HL-60 (cell line): ENCODE data around the gene ASCC3.

Source experiments
- DNase-seq, 2 experiments: peaks; one replicate each; pipeline ENCODE4 v3.0.0-alpha.2; 2010 to 2020; ENCODE audit warnings: low read depth in 1 of 2, low spot score in 1 of 2
- H3K27ac ChIP-seq: fragments of 250-450 bp; sonication (Bioruptor Pico); replicated peaks from 2 replicates; pipeline ENCODE4 v1.5.1; 2020; ENCODE audit warnings: mild to moderate bottlenecking, moderate library complexity
- H3K27me3 ChIP-seq: fragments of 250-450 bp; sonication (Bioruptor Pico); 2 replicates; pipeline ENCODE4 v1.5.1; 2021; ENCODE audit warnings: mild to moderate bottlenecking, moderate library complexity; ENCODE audit not compliant: insufficient read depth, poor library complexity, severe bottlenecking
- H3K4me3 ChIP-seq: replicated peaks from 2 replicates; pipeline ENCODE4 v1.5.1; 2011; ENCODE audit warnings: mild to moderate bottlenecking, control low read depth, low read length; ENCODE audit not compliant: insufficient read depth
- CTCF ChIP-seq: IDR thresholded peaks from one replicate; pipeline ENCODE4 v1.5.1; 2011; ENCODE audit warnings: low read length, control low read depth, inconsistent platforms; ENCODE audit not compliant: insufficient read depth
- GABPA ChIP-seq: IDR thresholded peaks from 2 replicates; pipeline ENCODE4 v1.6.1; 2012; ENCODE audit warnings: low read depth
- POLR2AphosphoS5 ChIP-seq: IDR thresholded peaks from 2 replicates; pipeline ENCODE4 v1.6.1; 2012; ENCODE audit warnings: low read depth
- SPI1 ChIP-seq: IDR thresholded peaks from 2 replicates; pipeline ENCODE4 v1.6.1; 2012; ENCODE audit warnings: low read depth, mild to moderate bottlenecking, borderline replicate concordance
- TF ChIP-seq, protein P1 (sequence below): IDR thresholded peaks from 2 replicates; pipeline ENCODE4 v1.6.1; 2012; ENCODE audit warnings: low read depth; ENCODE audit not compliant: insufficient replicate concordance

ASCC3 gene

DNA sequence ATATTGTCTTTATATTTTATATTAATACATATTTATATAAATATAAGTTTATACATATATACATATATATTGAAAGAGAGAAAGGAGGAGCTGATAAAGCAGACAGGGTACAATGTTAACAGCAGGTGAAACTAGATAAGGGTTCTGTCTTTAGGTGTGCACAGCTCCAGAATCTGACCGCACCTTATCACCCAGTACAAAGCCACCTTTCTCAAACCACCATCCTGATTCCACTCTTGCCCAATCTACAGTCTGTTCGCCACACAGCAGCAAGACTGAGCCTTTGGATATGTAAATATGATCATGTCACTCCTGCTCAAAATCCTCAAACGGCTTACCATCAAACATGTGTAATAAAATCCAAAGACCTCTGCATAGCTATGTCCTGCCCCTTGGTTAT is 34.7 kb upstream of the ASCC3 start:
- Histone ChIP-seq H3K27me3 (no peaks in the 10 kb centered on the region), H3K27ac (no peak overlapping the region), H3K4me3 (no peak overlapping the region)
- TF ChIP-seq SPI1 (no peak), CTCF (no peak)
- TF ChIP-seq, protein P1, sequence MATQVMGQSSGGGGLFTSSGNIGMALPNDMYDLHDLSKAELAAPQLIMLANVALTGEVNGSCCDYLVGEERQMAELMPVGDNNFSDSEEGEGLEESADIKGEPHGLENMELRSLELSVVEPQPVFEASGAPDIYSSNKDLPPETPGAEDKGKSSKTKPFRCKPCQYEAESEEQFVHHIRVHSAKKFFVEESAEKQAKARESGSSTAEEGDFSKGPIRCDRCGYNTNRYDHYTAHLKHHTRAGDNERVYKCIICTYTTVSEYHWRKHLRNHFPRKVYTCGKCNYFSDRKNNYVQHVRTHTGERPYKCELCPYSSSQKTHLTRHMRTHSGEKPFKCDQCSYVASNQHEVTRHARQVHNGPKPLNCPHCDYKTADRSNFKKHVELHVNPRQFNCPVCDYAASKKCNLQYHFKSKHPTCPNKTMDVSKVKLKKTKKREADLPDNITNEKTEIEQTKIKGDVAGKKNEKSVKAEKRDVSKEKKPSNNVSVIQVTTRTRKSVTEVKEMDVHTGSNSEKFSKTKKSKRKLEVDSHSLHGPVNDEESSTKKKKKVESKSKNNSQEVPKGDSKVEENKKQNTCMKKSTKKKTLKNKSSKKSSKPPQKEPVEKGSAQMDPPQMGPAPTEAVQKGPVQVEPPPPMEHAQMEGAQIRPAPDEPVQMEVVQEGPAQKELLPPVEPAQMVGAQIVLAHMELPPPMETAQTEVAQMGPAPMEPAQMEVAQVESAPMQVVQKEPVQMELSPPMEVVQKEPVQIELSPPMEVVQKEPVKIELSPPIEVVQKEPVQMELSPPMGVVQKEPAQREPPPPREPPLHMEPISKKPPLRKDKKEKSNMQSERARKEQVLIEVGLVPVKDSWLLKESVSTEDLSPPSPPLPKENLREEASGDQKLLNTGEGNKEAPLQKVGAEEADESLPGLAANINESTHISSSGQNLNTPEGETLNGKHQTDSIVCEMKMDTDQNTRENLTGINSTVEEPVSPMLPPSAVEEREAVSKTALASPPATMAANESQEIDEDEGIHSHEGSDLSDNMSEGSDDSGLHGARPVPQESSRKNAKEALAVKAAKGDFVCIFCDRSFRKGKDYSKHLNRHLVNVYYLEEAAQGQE: no peak
- no peak for DNase-seq

GRCh38 chr6:100913400-100914276 is 32.5 kb upstream of the ASCC3 start:
- no peaks in the 10 kb centered on the region for H3K27me3 ChIP-seq
- no peak for DNase-seq
- H3K27ac ChIP-seq: no peak overlapping the region
- TF ChIP-seq GABPA (no peak), CTCF (no peak), POLR2AphosphoS5 (no peak), SPI1 (no peak)
- TF ChIP-seq, protein P1: no peak
- H3K4me3 ChIP-seq: no peak overlapping the region

- Histone ChIP-seq H3K27ac (no peak overlapping the region), H3K4me3 (no peak overlapping the region), H3K27me3 (no peaks in the 10 kb centered on the region)
- TF ChIP-seq, protein P1: no peak
- TF ChIP-seq CTCF (no peak), SPI1 (no peak), GABPA (no peak), POLR2AphosphoS5 (no peak)
- no peak for DNase-seq
Observed at GRCh38 chr6:100906325-100906724, 25.2 kb upstream of the ASCC3 start.
